Activated T-cell treated with anti-CD3 and anti-CD28 coated beads, Interleukin-2, amount 50 U/mL, for 24 hours (primary cell): Measurements from ENCODE around the gene ADAM15.

Experiments used
- DNase-seq: peaks from one replicate; pipeline ENCODE4 v3.0.0-alpha.2; 2020
- H3K27ac Mint-ChIP-seq: 2 replicates; pipeline ENCODE4 v1.8.0; 2020; ENCODE audit warnings: mild to moderate bottlenecking, mixed read lengths
- H3K27me3 Mint-ChIP-seq: 2 replicates; pipeline ENCODE4 v1.8.0; 2020; ENCODE audit warnings: mixed read lengths
- H3K36me3 Mint-ChIP-seq: 2 replicates; pipeline ENCODE4 v1.8.0; 2020; ENCODE audit warnings: low read depth, mixed read lengths
- H3K4me1 Mint-ChIP-seq: 2 replicates; pipeline ENCODE4 v1.8.0; 2020; ENCODE audit warnings: low read depth, mixed read lengths
- H3K4me3 Mint-ChIP-seq: 2 replicates; pipeline ENCODE4 v1.8.0; 2020; ENCODE audit warnings: mild to moderate bottlenecking, moderate library complexity, mixed read lengths
- H3K9me3 Mint-ChIP-seq: 2 replicates; pipeline ENCODE4 v1.8.0; 2020; ENCODE audit warnings: mixed read lengths

Gene ADAM15

DNA sequence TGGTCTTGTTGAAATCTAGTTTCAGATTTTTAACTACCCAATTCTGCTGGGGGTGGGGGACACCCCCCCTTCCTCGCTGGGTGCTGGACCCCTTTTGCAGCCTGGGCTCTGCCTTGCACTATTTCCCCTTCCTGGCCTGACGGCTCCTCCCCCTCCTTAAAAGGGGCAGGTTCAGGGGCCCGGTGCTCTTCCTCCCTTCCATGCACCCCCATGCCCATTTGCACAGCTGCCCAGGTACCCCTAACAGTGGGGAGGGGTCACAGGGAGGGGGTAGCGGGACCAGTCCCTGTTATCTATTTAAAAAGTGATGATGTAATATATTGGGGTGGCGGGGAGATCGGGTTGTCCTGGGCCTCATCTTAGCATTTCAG is 33.2 kb upstream of the ADAM15 start:
- no peaks in the 10 kb centered on the region for H3K9me3 Mint-ChIP-seq
- no peaks in the 10 kb centered on the region for H3K27me3 Mint-ChIP-seq
- peak overlapping the region; percentile 73 for H3K27ac Mint-ChIP-seq
- DNase-seq: no peak
- H3K4me3 Mint-ChIP-seq: peak overlapping the region; percentile 53
- peaks cover 56% of the 10 kb centered on the region for H3K36me3 Mint-ChIP-seq
- H3K4me1 Mint-ChIP-seq: peaks cover 61% of the 10 kb centered on the region

DNA sequence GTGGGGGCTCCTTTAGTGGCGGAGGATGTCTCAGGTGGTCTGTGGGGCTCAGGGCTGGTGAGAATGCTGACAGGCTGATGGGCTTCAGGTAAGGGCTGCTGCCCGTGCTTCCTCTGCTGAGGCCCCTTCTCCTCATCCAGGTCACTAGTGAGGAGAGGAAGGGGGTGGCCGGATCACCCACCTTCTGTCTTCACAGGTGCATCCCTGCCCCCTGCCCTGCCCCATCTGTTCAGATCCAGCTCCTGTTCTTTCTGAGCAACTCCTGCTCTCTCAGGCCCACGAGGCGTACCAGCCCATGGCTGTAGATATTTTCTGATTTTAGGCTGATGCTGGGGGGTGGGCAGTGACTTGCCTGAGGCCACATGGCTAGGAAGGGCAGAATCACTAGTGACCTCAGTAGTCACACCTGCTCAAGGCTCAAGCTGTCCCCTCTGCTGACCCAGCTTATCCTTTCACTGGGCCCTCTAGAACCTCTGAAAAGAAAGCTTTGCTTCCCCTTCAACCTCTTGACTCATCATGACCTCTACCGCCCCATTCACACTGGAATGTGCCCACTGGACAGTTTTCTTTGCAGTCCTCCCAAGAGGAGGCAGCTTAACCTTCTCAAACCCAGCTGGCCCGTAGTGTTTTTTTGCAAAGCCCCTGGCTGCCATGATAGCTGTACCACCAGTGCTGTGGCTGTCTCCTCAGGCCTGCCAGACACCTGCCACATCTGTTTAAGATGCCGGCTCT is 32.3 kb upstream of the ADAM15 start:
- no peak for DNase-seq
- Mint-ChIP-seq H3K4me3 (no peak overlapping the region), H3K36me3 (peaks cover 49% of the 10 kb centered on the region), H3K27me3 (no peaks in the 10 kb centered on the region), H3K9me3 (no peaks in the 10 kb centered on the region), H3K4me1 (peaks cover 53% of the 10 kb centered on the region), H3K27ac (peak overlapping the region; percentile 56)

DNA sequence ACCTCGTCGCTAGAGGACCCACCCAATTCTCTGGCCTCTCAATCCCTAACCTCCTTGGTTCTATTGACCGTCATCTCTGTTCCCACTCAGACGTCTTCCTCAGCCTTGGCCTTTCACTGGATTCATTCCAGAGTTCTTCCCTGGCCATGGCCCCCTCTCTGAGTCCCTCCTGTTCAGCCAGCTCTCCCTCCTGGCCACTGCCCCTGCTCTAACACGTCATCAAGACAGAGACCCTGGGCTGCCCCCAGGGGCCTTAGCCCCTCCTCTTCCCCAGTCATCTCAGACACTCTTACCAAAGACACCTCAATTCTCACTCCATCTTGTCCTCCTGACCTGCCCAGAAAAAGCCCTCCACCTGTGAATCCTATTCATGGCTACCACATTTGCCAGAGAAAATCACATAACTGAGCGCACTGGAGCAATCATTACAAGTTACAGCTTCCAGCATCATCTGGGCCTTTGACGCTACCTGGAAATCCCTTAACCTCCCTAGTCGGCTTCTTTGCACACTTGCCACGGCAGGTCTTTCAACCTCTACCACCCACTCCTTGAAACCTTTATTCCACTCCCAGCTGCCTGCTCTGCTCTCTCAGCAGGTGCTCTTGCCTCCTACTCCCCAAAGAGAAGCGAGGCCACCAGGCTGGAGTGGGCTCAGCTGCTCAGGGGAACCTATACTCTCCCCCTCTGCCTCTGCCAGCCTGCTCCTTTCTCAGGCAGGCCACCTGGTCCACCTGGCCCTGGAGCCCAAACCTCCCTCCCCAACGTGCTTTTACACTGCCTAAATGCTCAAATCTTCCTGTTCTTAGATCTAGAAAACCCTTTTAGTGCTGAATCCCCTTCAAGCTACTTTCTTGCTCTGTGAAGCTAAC is 31.5 kb upstream of the ADAM15 start:
- peaks cover 45% of the 10 kb centered on the region for H3K4me1 Mint-ChIP-seq

DNA sequence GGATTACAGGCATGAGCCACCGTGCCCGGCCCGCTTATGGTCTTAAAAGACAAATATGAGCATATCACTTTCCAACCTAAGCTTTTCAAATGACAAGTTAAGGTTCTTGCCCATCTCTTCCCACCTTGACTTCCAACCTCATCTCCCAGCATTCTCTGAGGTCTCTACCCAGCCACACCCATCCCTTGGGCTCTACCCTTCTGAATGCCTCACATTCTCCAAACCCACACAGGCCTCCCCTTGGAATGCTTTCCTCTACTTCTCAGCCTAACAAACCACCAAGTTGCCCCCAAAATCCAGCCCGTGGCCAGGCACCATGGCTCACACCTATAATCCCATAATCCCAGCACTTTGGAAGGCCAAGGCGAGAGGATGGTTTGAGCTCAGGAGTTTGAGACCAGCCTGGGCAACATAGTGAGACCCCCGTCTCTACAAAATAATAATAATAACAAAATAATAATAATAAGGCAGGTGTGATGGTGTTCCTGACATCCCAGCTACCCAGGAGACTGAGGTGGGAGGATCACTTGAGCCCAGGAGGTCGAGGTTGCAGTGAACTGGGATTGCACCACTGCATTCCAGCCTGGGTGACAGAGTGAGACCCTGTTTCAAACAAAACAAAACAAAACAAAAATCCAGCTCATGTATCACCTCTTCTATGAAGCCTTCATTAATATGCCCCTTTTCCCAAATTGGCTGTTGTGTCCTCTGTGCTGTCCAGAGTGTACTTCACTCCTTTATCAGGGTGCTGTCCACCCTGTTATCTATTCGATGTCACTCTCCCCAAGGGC is 28.8 kb upstream of the ADAM15 start:
- peak overlapping the region; percentile 1 for H3K4me3 Mint-ChIP-seq
- H3K4me1 Mint-ChIP-seq: peaks cover 22% of the 10 kb centered on the region
- no peak for DNase-seq
- H3K9me3 Mint-ChIP-seq: no peaks in the 10 kb centered on the region
- H3K27ac Mint-ChIP-seq: peak overlapping the region; percentile 18
- H3K36me3 Mint-ChIP-seq: peaks cover 18% of the 10 kb centered on the region
- H3K27me3 Mint-ChIP-seq: no peaks in the 10 kb centered on the region

More for the DNA sequence above, 31.5 kb upstream of the ADAM15 start:
- H3K27me3 Mint-ChIP-seq: no peaks in the 10 kb centered on the region
- H3K36me3 Mint-ChIP-seq: peaks cover 40% of the 10 kb centered on the region
- no peak for DNase-seq
- H3K4me3 Mint-ChIP-seq: no peak overlapping the region
- H3K27ac Mint-ChIP-seq: peak overlapping the region; percentile 56
- H3K9me3 Mint-ChIP-seq: no peaks in the 10 kb centered on the region

DNA sequence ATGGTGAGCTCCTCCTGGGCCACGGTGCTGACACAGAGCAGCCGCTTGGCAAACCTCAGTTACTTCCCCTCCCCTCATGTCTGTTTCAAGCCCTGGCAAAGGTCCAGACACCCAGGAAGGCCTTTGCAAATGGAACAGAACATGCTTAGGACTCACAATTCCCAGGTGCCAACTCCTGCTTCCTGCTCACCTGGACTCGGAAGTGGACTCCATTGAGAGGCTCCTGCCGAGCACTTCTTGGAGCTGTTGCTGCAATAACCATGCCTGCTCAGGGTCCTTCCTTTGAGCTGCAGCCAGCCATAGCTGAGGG is 28.2 kb upstream of the ADAM15 start:
- Mint-ChIP-seq H3K27me3 (no peaks in the 10 kb centered on the region), H3K36me3 (peaks cover 13% of the 10 kb centered on the region), H3K9me3 (no peaks in the 10 kb centered on the region), H3K4me1 (peaks cover 18% of the 10 kb centered on the region), H3K4me3 (no peak overlapping the region), H3K27ac (peak overlapping the region; percentile 18)
- DNase-seq: no peak

DNA sequence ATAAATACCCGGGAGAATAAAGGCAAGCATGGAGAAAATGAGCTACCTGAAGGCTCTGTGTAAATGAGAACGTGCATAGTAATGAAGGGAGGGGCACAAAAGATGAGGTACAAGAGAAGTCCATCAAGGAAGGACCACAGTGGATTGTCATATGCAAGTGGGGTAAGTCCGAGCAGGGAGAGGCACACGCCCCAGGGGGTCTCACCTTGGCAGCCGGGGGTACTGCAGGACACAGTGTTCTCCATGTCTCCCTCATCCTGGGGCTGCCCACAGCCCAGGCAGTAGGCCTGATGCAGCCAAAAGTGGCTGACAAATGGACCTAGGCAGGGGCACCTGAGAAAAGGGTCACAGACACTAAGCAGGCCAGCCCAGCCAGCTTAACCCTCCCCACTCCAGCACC is 27.5 kb upstream of the ADAM15 start:
- no peak for DNase-seq
- H3K9me3 Mint-ChIP-seq: no peaks in the 10 kb centered on the region
- peak overlapping the region; percentile 22 for H3K27ac Mint-ChIP-seq
- no peak overlapping the region for H3K4me3 Mint-ChIP-seq
- peaks cover 12% of the 10 kb centered on the region for H3K36me3 Mint-ChIP-seq
- H3K27me3 Mint-ChIP-seq: no peaks in the 10 kb centered on the region
- H3K4me1 Mint-ChIP-seq: peaks cover 14% of the 10 kb centered on the region

DNA sequence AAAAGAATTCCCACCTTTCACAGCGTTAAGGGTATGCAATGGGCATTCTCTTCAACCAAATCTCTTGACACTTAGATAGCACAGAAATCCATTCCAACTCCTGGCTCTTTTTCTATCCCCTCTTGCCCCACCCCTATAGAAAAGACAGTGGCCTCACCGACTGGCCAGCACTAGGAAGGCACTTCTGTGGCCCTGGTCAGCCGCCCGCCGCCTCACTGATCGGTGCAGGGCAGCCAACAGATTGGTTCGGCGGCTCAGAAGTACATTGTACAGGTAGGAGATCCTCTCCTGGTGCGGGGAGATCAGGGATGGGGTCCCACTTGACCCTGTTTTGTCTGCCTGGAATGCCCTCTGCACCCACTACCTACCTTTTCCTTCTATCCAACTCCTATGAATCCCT is 26.8 kb upstream of the ADAM15 start:
- Mint-ChIP-seq H3K9me3 (no peaks in the 10 kb centered on the region), H3K36me3 (peaks cover 5% of the 10 kb centered on the region), H3K27me3 (no peaks in the 10 kb centered on the region), H3K27ac (no peak overlapping the region), H3K4me3 (no peak overlapping the region), H3K4me1 (peaks cover 8% of the 10 kb centered on the region)
- DNase-seq: no peak

DNA sequence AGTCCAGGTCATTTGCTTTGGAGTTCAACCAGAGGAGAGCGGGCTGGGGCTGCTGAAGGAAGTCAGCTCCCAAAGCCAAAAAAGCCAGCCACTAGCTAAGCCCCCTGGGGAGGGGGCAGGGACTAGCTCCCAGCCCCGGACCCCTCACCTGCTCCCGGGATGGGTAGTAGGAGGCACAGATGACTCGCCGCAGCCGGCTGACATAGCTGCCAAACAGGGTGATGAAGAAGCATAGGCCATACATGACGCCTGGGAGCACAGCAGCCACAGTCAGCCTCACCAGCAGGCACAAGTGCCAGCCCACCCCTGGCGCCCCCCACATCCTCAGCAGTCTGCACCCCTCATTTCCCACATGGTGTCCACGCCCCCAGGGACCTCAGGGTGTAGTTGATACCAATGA is 25.0 kb upstream of the ADAM15 start:
- Mint-ChIP-seq H3K27ac (no peak overlapping the region), H3K36me3 (no peaks in the 10 kb centered on the region), H3K4me1 (no peaks in the 10 kb centered on the region), H3K9me3 (no peaks in the 10 kb centered on the region), H3K27me3 (no peaks in the 10 kb centered on the region), H3K4me3 (no peak overlapping the region)
- DNase-seq: no peak

DNA sequence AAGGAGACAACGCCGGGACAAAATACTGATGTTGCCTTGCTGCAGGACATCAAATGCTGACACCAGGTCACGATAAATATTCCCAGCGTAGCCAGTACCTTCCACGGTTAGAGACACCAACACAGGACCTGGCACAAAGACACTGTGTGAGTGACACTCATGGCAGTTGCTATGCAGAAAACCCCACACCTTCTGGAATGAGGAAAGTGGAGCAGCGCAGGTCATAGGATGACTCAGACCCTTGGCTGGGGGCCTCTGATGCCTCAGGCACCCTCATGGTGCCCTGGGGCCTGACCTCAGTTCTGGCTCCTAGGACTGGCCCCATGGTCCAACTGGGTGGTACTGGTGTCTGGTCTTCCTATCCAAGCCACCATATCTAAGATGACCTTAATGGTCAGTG is 24.5 kb upstream of the ADAM15 start:
- H3K4me3 Mint-ChIP-seq: no peak overlapping the region
- H3K27me3 Mint-ChIP-seq: no peaks in the 10 kb centered on the region
- DNase-seq: no peak
- H3K4me1 Mint-ChIP-seq: no peaks in the 10 kb centered on the region
- H3K36me3 Mint-ChIP-seq: no peaks in the 10 kb centered on the region
- H3K27ac Mint-ChIP-seq: no peak overlapping the region
- no peaks in the 10 kb centered on the region for H3K9me3 Mint-ChIP-seq

DNA sequence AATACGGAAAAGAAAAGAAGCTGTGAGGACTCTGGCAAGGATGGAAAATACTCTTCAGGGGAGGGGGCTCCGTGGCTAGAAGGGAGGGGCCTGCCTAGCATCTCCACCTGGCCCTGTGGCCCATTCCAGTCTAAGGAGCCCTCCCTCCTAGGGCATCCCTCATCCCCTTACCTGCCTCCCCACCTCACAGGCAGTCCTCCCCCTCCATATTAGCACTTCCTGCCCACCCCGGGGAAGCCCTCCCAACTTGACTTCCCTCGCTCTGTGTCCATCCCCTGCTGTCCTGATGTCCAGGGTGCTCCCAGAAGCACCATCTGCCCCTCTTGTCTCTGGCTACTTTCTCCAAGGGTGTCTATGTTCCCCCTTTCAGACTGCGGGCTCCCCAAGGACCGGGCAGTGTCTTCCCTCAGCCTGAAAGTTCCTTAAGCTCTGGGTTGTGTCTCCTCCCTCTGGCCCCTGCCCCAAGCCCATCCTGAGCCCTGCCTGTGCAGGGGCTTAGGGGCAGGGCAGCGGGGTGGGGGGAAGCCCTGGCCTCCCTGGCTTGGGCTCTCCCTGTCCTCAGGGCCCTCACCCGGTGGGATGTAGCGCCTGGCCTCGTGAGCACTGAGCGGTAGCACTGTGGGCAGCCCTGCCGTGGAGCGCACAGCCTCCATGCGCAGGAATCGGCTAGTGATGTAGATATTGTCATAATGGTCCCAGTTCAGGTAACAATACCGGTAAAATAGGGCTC is 21.4 kb upstream of the ADAM15 start:
- Mint-ChIP-seq H3K27ac (no peak overlapping the region), H3K4me3 (no peak overlapping the region), H3K9me3 (no peaks in the 10 kb centered on the region), H3K36me3 (no peaks in the 10 kb centered on the region), H3K4me1 (no peaks in the 10 kb centered on the region), H3K27me3 (no peaks in the 10 kb centered on the region)
- no peak for DNase-seq

DNA sequence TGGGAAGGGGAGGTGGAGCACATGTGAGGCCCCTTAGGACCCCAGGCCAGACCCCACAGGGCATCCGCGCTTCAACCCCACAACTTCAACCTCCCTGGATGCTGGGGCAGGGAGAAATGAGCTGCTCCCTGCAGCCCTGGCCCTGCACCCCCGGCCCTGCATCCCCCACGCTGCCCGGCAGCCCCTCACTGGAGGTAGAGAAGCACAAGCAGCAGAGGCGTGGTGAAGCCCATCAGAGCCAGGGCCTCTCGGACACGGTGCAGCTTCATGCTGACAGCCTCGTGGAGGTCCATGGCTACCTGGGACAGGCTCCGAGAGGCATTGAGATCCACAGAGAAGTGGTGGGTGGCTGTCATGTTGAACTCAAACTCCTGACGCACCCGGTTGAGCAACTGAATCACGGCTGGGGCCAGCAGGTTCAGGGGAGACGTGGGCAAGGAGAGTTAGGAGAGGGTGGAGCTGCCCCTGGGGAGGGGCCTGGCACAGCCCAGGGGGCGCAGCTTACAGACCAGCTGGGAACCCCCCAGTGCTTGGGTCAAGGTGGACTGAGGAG is 20.8 kb upstream of the ADAM15 start:
- H3K4me1 Mint-ChIP-seq: no peaks in the 10 kb centered on the region
- H3K36me3 Mint-ChIP-seq: no peaks in the 10 kb centered on the region
- H3K4me3 Mint-ChIP-seq: no peak overlapping the region
- no peak for DNase-seq
- H3K27ac Mint-ChIP-seq: no peak overlapping the region
- no peaks in the 10 kb centered on the region for H3K27me3 Mint-ChIP-seq
- H3K9me3 Mint-ChIP-seq: no peaks in the 10 kb centered on the region

DNA sequence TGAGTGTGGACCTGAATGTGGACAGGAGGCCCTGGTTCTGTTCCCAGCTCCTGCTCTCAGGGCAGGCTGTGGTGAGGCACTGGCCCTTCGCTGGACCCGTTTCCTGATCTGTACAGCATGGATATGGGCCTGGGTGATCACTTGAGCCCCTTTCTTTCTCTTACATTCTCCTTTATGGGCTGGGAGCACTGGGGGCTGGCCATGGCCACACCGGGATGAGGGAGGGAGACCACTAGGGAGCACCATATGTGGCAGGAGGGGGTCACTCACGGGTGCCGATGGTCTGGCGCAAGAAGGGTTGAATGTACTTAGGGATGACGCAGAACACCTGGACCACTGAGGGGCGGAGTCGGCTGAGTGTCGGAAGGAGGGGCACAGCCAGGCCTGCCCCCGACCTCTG is 20.2 kb upstream of the ADAM15 start:
- no peak overlapping the region for H3K27ac Mint-ChIP-seq

DNA sequence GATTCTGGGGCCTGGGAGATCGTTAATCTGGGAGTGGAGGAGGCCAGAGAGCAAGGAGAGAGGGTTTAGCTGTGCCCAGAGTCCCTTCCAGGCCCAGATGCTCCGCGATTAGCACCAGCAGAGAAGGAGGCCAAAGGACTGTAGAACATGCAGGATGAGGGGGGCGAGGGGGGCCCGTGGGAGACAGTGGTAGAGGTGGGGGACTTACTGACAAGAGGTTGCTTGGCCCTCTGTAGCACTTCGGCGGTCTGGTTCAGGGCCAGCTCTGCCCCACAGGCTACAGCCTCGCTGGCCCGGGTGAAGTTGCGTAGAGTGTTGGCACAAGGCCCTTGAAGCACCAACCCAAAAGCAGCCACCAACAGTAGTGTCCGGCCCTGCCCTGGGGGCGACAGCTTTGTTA is 18.2 kb upstream of the ADAM15 start:
- no peaks in the 10 kb centered on the region for H3K9me3 Mint-ChIP-seq
- no peak overlapping the region for H3K4me3 Mint-ChIP-seq
- no peak overlapping the region for H3K27ac Mint-ChIP-seq
- no peaks in the 10 kb centered on the region for H3K36me3 Mint-ChIP-seq
- DNase-seq: no peak
- no peaks in the 10 kb centered on the region for H3K27me3 Mint-ChIP-seq
- H3K4me1 Mint-ChIP-seq: no peaks in the 10 kb centered on the region

More for the DNA sequence above, 20.2 kb upstream of the ADAM15 start:
- Mint-ChIP-seq H3K4me1 (no peaks in the 10 kb centered on the region), H3K4me3 (no peak overlapping the region), H3K27me3 (no peaks in the 10 kb centered on the region), H3K9me3 (no peaks in the 10 kb centered on the region), H3K36me3 (no peaks in the 10 kb centered on the region)
- no peak for DNase-seq

DNA sequence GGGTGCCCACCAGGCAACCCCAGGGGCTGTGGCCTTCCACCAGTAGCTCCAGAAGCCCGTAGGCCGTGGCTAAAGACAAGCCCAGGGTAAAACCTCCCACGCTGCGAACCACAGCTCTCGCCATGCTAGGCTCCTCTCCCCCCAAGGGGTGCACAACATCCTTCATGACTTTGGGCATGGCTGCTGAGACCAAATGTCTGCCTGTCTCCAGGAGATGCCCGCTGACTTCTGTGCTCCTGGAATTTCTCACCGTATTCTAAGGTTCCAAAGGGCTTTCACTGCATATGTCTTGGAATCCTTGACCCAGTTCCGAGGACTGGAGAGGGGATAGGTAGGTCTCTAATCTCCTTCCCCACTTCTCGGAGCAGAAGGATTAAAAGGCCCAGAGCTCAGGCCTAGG is 17.6 kb upstream of the ADAM15 start, which contains the start of the genes DCST1 and DCST2:
Gene DCST1, plus strand, starts transcription at position 301 of the 400 bp plus-strand sequence. CDS start 213 bp downstream, outside the sequence.
Gene DCST2, minus strand, starts transcription at position 258 of the 400 bp plus-strand sequence. Its CDS starts 80 bp downstream, at position 178.
- no peak within 1 kb of the TSS for H3K4me3 Mint-ChIP-seq
- H3K27ac Mint-ChIP-seq: no peak within 1 kb of the TSS

More for the DNA sequence above, 17.6 kb upstream of the ADAM15 start, which contains the start of the genes DCST1 and DCST2:
- DNase-seq: no peak
- no peaks in the 10 kb centered on the region for H3K36me3 Mint-ChIP-seq
- H3K4me1 Mint-ChIP-seq: no peaks in the 10 kb centered on the region
- H3K27me3 Mint-ChIP-seq: peaks cover 1% of the 10 kb centered on the region
- H3K9me3 Mint-ChIP-seq: no peaks in the 10 kb centered on the region
